COLO668 (cell line): ENCODE results near the gene CLPTM1L.

Experiments used
- DNase-seq: peaks from one replicate; lab custom pipeline; 2025; ENCODE audit not compliant: unreplicated experiment; lab: John Stamatoyannopoulos, UW

CLPTM1L gene

GRCh38 chr5:1315709-1316587, 29.0 kb downstream of the CLPTM1L start:
- DNase-seq: peak; percentile 97

- DNase-seq: no peak
These were observed 29.7 kb downstream of the CLPTM1L start for GRCh38 chr5:1315018-1315708.

- no peak for DNase-seq
These were observed 30.3 kb downstream of the CLPTM1L start for GRCh38 chr5:1314564-1314982.

- peak; percentile 58 for DNase-seq
These were observed 31.7 kb downstream of the CLPTM1L start for GRCh38 chr5:1312993-1313833.

GRCh38 chr5:1312206-1312605, 32.7 kb downstream of the CLPTM1L start:
- no peak for DNase-seq

- no peak for DNase-seq
These were observed 33.4 kb downstream of the CLPTM1L start for GRCh38 chr5:1311439-1312055.

- no peak for DNase-seq
These were observed 34.8 kb downstream of the CLPTM1L start for GRCh38 chr5:1310118-1310517.

- no peak for DNase-seq
These were observed 40.9 kb downstream of the CLPTM1L start for GRCh38 chr5:1304033-1304432.

- no peak for DNase-seq
These were observed 42.6 kb downstream of the CLPTM1L start for GRCh38 chr5:1302258-1302657.

GRCh38 chr5:1300581-1301083, 44.3 kb downstream of the CLPTM1L start:
- DNase-seq: no peak

GRCh38 chr5:1299961-1300360, 44.9 kb downstream of the CLPTM1L start:
- DNase-seq: no peak

- no peak for DNase-seq
These were observed 45.4 kb downstream of the CLPTM1L start for GRCh38 chr5:1299511-1299850.

- no peak for DNase-seq
These were observed 46.0 kb downstream of the CLPTM1L start for GRCh38 chr5:1298723-1299510.

- DNase-seq: no peak
These were observed 46.8 kb downstream of the CLPTM1L start for GRCh38 chr5:1298067-1298551.

- DNase-seq: no peak
These were observed 47.7 kb downstream of the CLPTM1L start for GRCh38 chr5:1297243-1297642.

- no peak for DNase-seq
These were observed 49.3 kb downstream of the CLPTM1L start for GRCh38 chr5:1295650-1296037.

- peak; percentile 29 for DNase-seq
These were observed 49.9 kb downstream of the CLPTM1L start, which contains the start of gene TERT for GRCh38 chr5:1294835-1295649. TERT (minus strand) TSS chr5:1295068; CDS start chr5:1294989, 79 bp downstream.

- DNase-seq: peak; percentile 44
These were observed 50.6 kb downstream of the CLPTM1L start for GRCh38 chr5:1294206-1294834.
